ENCODE data around the gene XPO4. TPM values are rescaled to one million over a fixed set of nuclear protein-coding genes. Genes with fewer than 3 reads are reported as not detected.

Gene XPO4
- total and polyA plus RNA-seq, 11 donors = 4.8 to 53.7 (median 25.6) TPM

DNA sequence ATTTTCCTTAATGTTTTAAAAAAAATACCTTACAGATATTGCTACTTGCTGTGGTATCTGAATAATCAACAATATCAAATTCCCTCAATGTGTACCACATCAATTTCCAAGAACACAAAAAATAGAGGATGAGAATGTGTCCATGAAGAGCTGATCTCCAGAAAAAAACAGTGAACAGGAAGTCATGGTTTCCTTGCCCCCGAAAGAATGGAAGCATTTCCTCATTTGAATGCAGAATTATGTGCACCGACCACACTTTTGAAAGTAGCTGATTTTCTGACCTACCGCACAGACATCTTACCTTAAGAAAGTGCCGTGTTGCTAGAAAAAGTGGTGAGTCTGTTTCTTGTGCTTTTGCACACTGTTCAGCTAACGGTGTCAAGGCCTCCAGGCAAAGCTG, 115.4 kb downstream of the XPO4 start:
- Histone ChIP-seq H3K4me1 (peaks cover 0 to 3% (median 0%) of the 10 kb centered on the region in 12 donors), H3K27ac (no peak overlapping the region), H3K4me3 (no peak overlapping the region), H3K36me3 (peaks cover 0 to 98% (median 58%) of the 10 kb centered on the region in 9 donors), H3K9me3 (no peaks in the 10 kb centered on the region), H3K27me3 (no peaks in the 10 kb centered on the region)
- no peak for DNase-seq
- no peak for ATAC-seq
- intact Hi-C loops (cut with DNase I) = no loop called here
- TF ChIP-seq, protein P1, sequence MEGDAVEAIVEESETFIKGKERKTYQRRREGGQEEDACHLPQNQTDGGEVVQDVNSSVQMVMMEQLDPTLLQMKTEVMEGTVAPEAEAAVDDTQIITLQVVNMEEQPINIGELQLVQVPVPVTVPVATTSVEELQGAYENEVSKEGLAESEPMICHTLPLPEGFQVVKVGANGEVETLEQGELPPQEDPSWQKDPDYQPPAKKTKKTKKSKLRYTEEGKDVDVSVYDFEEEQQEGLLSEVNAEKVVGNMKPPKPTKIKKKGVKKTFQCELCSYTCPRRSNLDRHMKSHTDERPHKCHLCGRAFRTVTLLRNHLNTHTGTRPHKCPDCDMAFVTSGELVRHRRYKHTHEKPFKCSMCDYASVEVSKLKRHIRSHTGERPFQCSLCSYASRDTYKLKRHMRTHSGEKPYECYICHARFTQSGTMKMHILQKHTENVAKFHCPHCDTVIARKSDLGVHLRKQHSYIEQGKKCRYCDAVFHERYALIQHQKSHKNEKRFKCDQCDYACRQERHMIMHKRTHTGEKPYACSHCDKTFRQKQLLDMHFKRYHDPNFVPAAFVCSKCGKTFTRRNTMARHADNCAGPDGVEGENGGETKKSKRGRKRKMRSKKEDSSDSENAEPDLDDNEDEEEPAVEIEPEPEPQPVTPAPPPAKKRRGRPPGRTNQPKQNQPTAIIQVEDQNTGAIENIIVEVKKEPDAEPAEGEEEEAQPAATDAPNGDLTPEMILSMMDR (IDR thresholded peaks at IDR 0.05) = no peak
- no peak for TF ChIP-seq POLR2A (IDR thresholded peaks at IDR 0.05)
- WGBS, 4 donors = 75 to 77% (median 76%) methylated on average over 5 of the region's 5 CpGs

DNA sequence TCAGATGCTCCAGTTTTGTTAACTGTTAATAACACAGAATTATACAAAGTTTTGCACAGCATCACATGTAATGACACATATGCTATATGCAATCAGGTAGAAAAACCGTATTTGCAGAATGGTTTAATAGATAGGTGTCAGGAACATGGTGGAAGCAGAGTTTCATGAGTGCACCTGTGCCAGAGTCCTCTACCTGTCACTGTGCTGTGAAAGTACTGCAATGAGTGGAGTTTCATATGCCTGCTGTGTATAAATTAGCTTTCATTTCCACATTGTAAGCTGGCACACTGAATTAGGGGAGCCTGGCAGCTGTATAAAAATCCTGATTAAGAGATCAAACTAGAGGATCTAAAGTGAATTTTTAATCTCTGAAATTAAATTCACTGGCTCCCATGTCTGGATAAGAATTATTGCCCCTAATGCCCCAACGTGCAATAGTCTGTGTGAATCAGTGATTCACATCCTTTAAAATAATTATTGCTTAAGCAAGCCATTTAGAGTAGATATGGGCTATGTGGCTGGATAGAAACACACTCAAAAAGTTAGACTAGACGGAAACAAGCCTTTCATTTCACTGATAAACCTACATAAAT, 120.3 kb downstream of the XPO4 start:
- Histone ChIP-seq H3K4me1 (peaks cover 0 to 3% (median 0%) of the 10 kb centered on the region in 12 donors), H3K9me3 (no peaks in the 10 kb centered on the region), H3K27ac (no peak overlapping the region), H3K36me3 (peaks cover 0 to 85% (median 58%) of the 10 kb centered on the region in 9 donors), H3K4me3 (no peak overlapping the region), H3K27me3 (no peaks in the 10 kb centered on the region)
- ATAC-seq (no peak), DNase-seq (no peak)
- intact Hi-C loops (cut with DNase I) = no loop called here
- TF ChIP-seq, protein P1 (IDR thresholded peaks at IDR 0.05) = no peak
- no peak for TF ChIP-seq POLR2A (IDR thresholded peaks at IDR 0.05)
- 80 to 90% (median 86%) methylated on average over 3 of the region's 3 CpGs for WGBS, 4 donors

DNA sequence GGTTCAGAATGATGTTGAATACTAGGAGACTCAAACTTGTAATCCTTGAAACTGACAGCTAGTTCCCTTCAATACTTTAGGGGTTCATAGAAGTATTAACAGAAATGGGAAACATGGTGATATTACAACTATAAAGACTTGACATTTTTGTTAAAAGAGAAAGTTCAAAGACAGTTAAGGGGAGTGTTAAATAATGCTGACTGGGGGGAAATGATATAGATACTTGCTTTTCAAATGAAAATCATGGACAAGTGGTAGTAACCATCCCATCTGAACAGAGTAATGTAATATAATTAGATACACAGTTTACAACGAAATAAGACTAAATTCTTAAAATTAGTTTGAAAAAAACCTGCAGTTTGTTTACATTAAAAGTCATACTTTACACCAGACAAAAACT, 122.2 kb downstream of the XPO4 start:
- peaks cover 0 to 72% (median 44%) of the 10 kb centered on the region in 9 donors for H3K36me3 ChIP-seq
- WGBS, 4 donors = 77 to 88% (median 82%) methylated on average over 1 of the region's 1 CpG
- TF ChIP-seq, protein P1 (IDR thresholded peaks at IDR 0.05) = no peak
- no peak for TF ChIP-seq POLR2A (IDR thresholded peaks at IDR 0.05)

DNA sequence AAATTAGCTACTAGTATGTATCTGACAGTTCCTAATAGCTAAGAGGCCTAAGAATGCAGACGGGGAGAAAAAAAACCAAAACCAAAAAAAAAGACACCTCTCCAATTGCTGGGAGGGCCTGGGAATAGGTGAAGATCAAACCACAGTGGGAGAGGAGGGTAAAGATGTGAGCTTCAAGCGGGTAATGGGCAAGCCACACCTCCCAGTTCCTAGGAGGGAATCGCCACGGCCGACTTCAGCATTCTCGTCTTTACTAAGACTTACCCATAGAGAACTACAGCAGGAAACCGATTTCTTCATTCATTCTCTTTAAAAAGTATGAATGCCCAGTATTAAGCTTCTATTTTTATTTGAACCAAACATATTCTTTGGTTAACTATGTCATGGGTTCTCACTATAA, 123.1 kb downstream of the XPO4 start:
- WGBS, 4 donors = 90 to 94% (median 92%) methylated on average over 7 of the region's 7 CpGs
- Histone ChIP-seq H3K4me1 (no peaks in the 10 kb centered on the region), H3K4me3 (no peak overlapping the region), H3K27me3 (no peaks in the 10 kb centered on the region), H3K27ac (no peak overlapping the region), H3K9me3 (no peaks in the 10 kb centered on the region), H3K36me3 (peaks cover 0 to 63% (median 35%) of the 10 kb centered on the region in 9 donors)
- TF ChIP-seq, protein P1 (IDR thresholded peaks at IDR 0.05) = no peak
- TF ChIP-seq POLR2A (IDR thresholded peaks at IDR 0.05) = no peak
- intact Hi-C loops (cut with DNase I) = loop anchor here in 2 of 10 donors (10.0 kb wide), 2 partner anchors 45 to 65 kb away; no protein-coding TSS in a partner anchor
- no peak for ATAC-seq
- DNase-seq = no peak

More for the DNA sequence above, 122.2 kb downstream of the XPO4 start:
- intact Hi-C loops (cut with DNase I) = no loop called here
- DNase-seq = no peak
- H3K4me1 ChIP-seq = no peaks in the 10 kb centered on the region
- no peaks in the 10 kb centered on the region for H3K9me3 ChIP-seq
- no peak overlapping the region for H3K4me3 ChIP-seq
- ATAC-seq = no peak
- no peak overlapping the region for H3K27ac ChIP-seq
- no peaks in the 10 kb centered on the region for H3K27me3 ChIP-seq

Data from heart left ventricle (tissue), 16 donors.